Measurements from ENCODE around the gene STAMBPL1.

Gene STAMBPL1

GRCh38 chr10:88952647-88953111 lies 72.6 kb downstream of the STAMBPL1 start, which contains the start of gene ACTA2:
Gene ACTA2 (minus strand): TSS chr10:88952773. CDS start chr10:88948930, 3,843 bp downstream.
- no peak for DNase-seq (ENCODE audit: low read depth)

GRCh38 chr10:88953662-88954061 lies 73.6 kb downstream of the STAMBPL1 start:
- DNase-seq (ENCODE audit: low read depth): no peak

- no peak for DNase-seq (ENCODE audit: low read depth)
Observed at GRCh38 chr10:88954458-88955083, 74.5 kb downstream of the STAMBPL1 start.

DNA sequence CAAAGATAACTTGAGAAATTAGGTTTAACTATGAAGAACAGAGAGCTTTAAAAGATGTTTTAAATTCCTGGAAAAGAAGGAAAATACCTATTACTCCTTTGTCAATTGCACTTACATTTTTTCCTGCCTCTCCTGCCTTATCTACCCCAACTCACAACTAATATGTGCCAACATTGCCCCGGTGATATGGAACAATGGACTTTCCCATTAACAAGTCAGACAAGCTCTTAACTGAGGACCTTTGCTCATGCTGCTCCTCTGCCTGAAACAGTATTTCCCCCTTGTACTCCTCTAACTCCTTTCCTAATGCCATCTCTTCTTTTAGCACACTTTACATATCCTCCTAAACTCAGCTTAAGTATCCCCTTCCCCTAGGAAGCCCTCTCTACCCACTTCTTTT lies 77.3 kb downstream of the STAMBPL1 start:
- DNase-seq (ENCODE audit: low read depth): no peak

- DNase-seq (ENCODE audit: low read depth): no peak
Observed at GRCh38 chr10:88958721-88959120, 78.7 kb downstream of the STAMBPL1 start.

- no peak for DNase-seq (ENCODE audit: low read depth)
Observed at GRCh38 chr10:88960802-88961201, 80.8 kb downstream of the STAMBPL1 start.

DNA sequence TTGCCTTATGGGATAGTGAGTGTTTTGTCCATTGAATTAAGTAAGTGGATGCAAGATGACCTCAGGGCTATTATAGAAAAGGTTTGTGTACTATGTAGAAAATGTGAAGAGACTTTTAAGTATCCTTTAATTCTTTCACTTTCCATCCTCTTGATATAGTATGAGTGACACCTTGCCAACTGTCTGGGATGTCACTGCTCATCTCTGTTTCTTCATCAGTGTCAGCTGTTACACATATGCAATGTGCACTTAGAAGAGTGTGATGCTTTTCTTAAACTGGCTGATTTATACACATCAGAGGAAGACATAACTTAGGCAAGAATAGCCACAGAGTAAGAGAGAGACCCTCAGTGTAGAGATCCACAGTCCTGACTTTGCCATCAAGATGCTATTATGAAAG lies 81.2 kb downstream of the STAMBPL1 start:
- no peak for DNase-seq (ENCODE audit: low read depth)

- no peak for DNase-seq (ENCODE audit: low read depth)
Observed at GRCh38 chr10:88962336-88962735, 82.3 kb downstream of the STAMBPL1 start.

- DNase-seq (ENCODE audit: low read depth): no peak
Observed at GRCh38 chr10:88963318-88963717, 83.3 kb downstream of the STAMBPL1 start.

DNA sequence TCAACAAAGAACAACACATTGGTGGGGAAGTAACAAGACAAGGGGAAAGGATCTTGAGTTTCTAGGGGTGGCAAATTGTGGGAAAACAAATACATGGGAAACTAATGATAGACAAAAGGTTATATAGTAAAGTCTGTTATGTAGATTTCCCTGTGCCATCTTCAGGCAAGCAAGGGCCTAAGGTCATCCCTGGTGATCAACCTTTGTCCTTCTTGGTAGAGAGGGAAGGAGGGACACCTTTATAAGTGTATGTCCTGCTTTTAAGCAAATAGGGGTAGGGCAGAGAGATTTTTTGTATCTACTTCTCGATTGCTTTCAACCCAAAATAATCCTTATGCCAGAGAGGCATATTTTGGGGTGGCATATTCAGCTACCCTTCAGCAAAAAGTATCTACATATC lies 84.3 kb downstream of the STAMBPL1 start:
- no peak for DNase-seq (ENCODE audit: low read depth)

- no peak for DNase-seq (ENCODE audit: low read depth)
Observed at GRCh38 chr10:88964869-88965415, 84.9 kb downstream of the STAMBPL1 start.

GRCh38 chr10:88966797-88967196 lies 86.8 kb downstream of the STAMBPL1 start:
- DNase-seq (ENCODE audit: low read depth): no peak

DNA sequence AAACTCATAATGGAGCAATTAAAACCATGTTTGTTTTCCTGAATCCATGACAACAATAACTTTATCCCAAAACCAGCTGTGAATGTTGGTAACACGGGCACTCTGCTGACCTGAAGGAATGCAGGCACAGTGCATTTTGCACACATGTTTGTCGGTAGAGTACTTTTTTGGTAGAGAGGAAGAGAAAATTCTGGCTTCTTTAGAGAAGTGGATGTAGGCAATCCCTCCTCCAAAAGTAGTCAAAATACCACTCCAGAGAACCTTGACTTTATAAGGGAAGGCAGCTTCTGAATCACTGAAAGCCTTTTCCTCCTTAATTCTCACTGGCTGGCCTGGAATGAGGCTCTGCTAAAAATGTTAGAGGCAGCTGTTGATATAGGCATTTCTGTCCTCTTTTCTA lies 88.3 kb downstream of the STAMBPL1 start:
- no peak for DNase-seq (ENCODE audit: low read depth)

- no peak for DNase-seq (ENCODE audit: low read depth)
Observed at GRCh38 chr10:88971221-88972061, 91.4 kb downstream of the STAMBPL1 start.

All from HS-27A (cell line).